ENCODE measurements around the gene KRTAP4-7. TPM values are rescaled to one million over a fixed set of nuclear protein-coding genes. Genes with fewer than 3 reads are reported as not detected.

The KRTAP4-7 gene
- total RNA-seq, 1 donor from 2014 or later: not detected

DNA sequence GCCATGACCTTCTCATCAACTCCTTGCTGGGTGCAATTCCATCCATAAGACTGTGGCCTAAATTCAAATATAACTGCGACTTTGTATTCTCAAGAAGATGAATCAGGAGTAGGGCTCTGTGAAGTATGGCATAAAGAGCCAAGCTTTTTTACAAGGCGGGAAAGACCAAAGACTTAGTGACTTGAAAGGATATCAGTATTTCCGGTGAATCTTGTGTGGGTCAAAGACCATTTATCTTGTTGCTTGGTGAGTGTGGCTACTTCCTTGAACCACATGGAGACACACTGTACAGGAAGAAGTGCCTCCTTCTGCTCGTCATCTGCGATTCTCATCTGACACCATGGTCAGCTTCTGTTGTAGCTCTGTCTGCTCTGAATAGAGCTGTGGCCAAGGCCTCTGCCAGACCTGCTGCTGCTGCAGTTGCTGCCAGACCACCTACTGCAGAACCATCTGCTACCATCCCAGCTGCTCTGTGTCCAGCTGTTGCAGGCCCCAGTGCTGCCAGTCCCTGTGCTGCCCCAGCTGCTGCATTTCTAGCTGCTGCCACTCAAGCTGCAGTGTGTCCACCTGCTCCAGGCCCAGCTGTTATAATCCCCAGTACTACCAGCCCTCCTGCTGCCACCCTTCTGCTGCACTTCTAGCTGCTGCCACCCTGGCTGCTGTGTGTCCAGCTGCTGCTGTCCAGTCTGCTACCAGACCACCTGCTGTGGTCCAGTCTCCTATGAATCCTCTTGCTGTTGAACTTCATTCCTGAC is 12.2 kb upstream of the KRTAP4-7 start:
- DNase-seq (ENCODE audit: low spot score): no peak
- Mint-ChIP-seq H3K4me3 (no peak overlapping the region), H3K9me3 (no peaks in the 10 kb centered on the region), H3K27ac (no peak overlapping the region), H3K27me3 (ENCODE audit: insufficient read depth, low read depth) (no peaks in the 10 kb centered on the region), H3K36me3 (no peaks in the 10 kb centered on the region), H3K4me1 (no peaks in the 10 kb centered on the region)
- H3K27me3 ChIP-seq: no peaks in the 10 kb centered on the region
- no peak overlapping the region for H2AFZ ChIP-seq (replicated peaks)
- H4K20me1 ChIP-seq (ENCODE audit: low read depth): no peaks in the 10 kb centered on the region
- no peak overlapping the region for H3K4me3 ChIP-seq
- H3K4me1 ChIP-seq: no peaks in the 10 kb centered on the region
- H3K9me3 ChIP-seq (ENCODE audit: low read depth): no peaks in the 10 kb centered on the region
- H3K79me2 ChIP-seq (ENCODE audit: low read depth): no peaks in the 10 kb centered on the region
- no peaks in the 10 kb centered on the region for H3F3A ChIP-seq (ENCODE audit: low read depth)
- H3K9ac ChIP-seq: no peak overlapping the region
- TF ChIP-seq, protein P1, sequence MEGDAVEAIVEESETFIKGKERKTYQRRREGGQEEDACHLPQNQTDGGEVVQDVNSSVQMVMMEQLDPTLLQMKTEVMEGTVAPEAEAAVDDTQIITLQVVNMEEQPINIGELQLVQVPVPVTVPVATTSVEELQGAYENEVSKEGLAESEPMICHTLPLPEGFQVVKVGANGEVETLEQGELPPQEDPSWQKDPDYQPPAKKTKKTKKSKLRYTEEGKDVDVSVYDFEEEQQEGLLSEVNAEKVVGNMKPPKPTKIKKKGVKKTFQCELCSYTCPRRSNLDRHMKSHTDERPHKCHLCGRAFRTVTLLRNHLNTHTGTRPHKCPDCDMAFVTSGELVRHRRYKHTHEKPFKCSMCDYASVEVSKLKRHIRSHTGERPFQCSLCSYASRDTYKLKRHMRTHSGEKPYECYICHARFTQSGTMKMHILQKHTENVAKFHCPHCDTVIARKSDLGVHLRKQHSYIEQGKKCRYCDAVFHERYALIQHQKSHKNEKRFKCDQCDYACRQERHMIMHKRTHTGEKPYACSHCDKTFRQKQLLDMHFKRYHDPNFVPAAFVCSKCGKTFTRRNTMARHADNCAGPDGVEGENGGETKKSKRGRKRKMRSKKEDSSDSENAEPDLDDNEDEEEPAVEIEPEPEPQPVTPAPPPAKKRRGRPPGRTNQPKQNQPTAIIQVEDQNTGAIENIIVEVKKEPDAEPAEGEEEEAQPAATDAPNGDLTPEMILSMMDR (IDR thresholded peaks at IDR 0.05): no peak
- no peak for TF ChIP-seq EZH2 (IDR thresholded peaks at IDR 0.05)
- TF ChIP-seq EZH2phosphoT487 (IDR thresholded peaks at IDR 0.05): no peak
- H3K27ac ChIP-seq: no peak overlapping the region
- no peaks in the 10 kb centered on the region for H3K36me3 ChIP-seq
- no peak overlapping the region for H3K4me2 ChIP-seq

DNA sequence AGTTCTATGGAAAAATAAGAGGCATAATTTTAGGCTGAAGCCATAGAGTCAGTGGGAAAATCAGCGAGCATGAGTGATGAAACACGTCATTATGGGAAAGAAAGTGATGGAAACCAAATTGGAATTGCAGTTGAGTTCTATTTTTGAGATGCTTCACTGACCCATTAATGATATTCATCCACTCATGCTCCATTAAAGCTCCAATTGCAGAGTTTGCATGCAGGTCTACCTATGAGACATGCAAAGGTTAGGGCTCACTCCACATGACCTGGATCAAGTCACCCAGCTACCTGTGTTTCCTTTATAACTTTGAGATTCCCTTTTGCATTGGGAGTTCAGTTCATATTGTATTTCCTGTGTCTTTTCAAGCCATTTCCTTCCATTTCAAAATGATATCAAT is 10.3 kb upstream of the KRTAP4-7 start:
- Mint-ChIP-seq H3K4me3 (no peak overlapping the region), H3K27me3 (ENCODE audit: insufficient read depth, low read depth) (no peaks in the 10 kb centered on the region), H3K36me3 (no peaks in the 10 kb centered on the region), H3K9me3 (no peaks in the 10 kb centered on the region), H3K4me1 (no peaks in the 10 kb centered on the region), H3K27ac (no peak overlapping the region)
- no peaks in the 10 kb centered on the region for H3F3A ChIP-seq (ENCODE audit: low read depth)
- H3K27ac ChIP-seq: no peak overlapping the region
- no peaks in the 10 kb centered on the region for H3K4me1 ChIP-seq
- H3K4me3 ChIP-seq: no peak overlapping the region
- no peaks in the 10 kb centered on the region for H3K9me3 ChIP-seq (ENCODE audit: low read depth)
- TF ChIP-seq, protein P1 (IDR thresholded peaks at IDR 0.05): no peak
- TF ChIP-seq EZH2 (IDR thresholded peaks at IDR 0.05) (no peak), EZH2phosphoT487 (IDR thresholded peaks at IDR 0.05) (no peak)
- H3K79me2 ChIP-seq (ENCODE audit: low read depth): no peaks in the 10 kb centered on the region
- H3K27me3 ChIP-seq: no peaks in the 10 kb centered on the region
- H3K4me2 ChIP-seq: no peak overlapping the region
- no peak overlapping the region for H2AFZ ChIP-seq (replicated peaks)
- no peaks in the 10 kb centered on the region for H4K20me1 ChIP-seq (ENCODE audit: low read depth)
- no peak overlapping the region for H3K9ac ChIP-seq
- no peak for DNase-seq (ENCODE audit: low spot score)
- H3K36me3 ChIP-seq: no peaks in the 10 kb centered on the region

DNA sequence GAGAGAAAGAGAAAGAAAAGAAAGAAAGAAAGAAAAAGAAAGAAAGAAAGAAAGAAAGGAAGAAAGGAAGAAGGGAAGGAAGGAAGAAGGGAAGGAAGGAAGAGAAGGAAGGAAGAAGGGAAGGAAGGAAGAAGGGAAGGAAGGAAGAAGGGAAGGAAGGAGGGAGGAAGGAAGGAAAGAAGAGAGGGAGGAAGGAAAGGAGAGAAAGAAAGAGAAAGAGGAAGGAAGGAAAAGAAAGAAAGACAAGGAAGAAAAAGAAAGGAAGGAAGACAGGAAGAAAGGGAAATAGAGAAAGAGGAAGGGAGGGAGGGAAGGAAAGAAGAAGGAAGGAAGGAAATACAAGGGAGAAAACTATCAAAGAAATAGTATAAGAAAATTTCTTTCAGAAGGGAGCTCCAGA is 7.2 kb upstream of the KRTAP4-7 start:
- H3K79me2 ChIP-seq (ENCODE audit: low read depth): no peaks in the 10 kb centered on the region
- no peaks in the 10 kb centered on the region for H3K4me1 Mint-ChIP-seq
- H4K20me1 ChIP-seq (ENCODE audit: low read depth): no peaks in the 10 kb centered on the region
- no peak for DNase-seq (ENCODE audit: low spot score)
- no peak overlapping the region for H3K4me3 Mint-ChIP-seq
- no peak overlapping the region for H3K27ac Mint-ChIP-seq
- H3K9ac ChIP-seq: no peak overlapping the region
- H3K9me3 Mint-ChIP-seq: no peaks in the 10 kb centered on the region
- TF ChIP-seq EZH2phosphoT487 (IDR thresholded peaks at IDR 0.05) (no peak), EZH2 (IDR thresholded peaks at IDR 0.05) (no peak)
- TF ChIP-seq, protein P1 (IDR thresholded peaks at IDR 0.05): no peak
- no peaks in the 10 kb centered on the region for H3F3A ChIP-seq (ENCODE audit: low read depth)
- H3K9me3 ChIP-seq (ENCODE audit: low read depth): no peaks in the 10 kb centered on the region
- no peaks in the 10 kb centered on the region for H3K4me1 ChIP-seq
- no peaks in the 10 kb centered on the region for H3K27me3 ChIP-seq
- no peak overlapping the region for H3K4me2 ChIP-seq
- H3K27me3 Mint-ChIP-seq (ENCODE audit: insufficient read depth, low read depth): no peaks in the 10 kb centered on the region
- H3K36me3 Mint-ChIP-seq: no peaks in the 10 kb centered on the region
- H3K4me3 ChIP-seq: no peak overlapping the region
- no peak overlapping the region for H2AFZ ChIP-seq (replicated peaks)
- no peak overlapping the region for H3K27ac ChIP-seq
- no peaks in the 10 kb centered on the region for H3K36me3 ChIP-seq
